ENCODE data around the gene TSHZ1.

GRCh38 chr18:75212751-75213090, 2.1 kb downstream of the TSHZ1 start:
- TF ChIP-seq, protein P1, sequence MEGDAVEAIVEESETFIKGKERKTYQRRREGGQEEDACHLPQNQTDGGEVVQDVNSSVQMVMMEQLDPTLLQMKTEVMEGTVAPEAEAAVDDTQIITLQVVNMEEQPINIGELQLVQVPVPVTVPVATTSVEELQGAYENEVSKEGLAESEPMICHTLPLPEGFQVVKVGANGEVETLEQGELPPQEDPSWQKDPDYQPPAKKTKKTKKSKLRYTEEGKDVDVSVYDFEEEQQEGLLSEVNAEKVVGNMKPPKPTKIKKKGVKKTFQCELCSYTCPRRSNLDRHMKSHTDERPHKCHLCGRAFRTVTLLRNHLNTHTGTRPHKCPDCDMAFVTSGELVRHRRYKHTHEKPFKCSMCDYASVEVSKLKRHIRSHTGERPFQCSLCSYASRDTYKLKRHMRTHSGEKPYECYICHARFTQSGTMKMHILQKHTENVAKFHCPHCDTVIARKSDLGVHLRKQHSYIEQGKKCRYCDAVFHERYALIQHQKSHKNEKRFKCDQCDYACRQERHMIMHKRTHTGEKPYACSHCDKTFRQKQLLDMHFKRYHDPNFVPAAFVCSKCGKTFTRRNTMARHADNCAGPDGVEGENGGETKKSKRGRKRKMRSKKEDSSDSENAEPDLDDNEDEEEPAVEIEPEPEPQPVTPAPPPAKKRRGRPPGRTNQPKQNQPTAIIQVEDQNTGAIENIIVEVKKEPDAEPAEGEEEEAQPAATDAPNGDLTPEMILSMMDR (conservative IDR thresholded peaks at IDR 0.05; ENCODE audit: low read length) = no peak
- TF ChIP-seq EZH2phosphoT487 (IDR thresholded peaks at IDR 0.05; ENCODE audit: borderline replicate concordance, low read depth, low read length) = no peak
